SHP77 treated with DMSO at 0.1 percent for 48 hours (cell line): ENCODE measurements around the gene KRTAP10-12.
A peak's percentile ranks its signal among the peaks of the same experiment; 100 is the strongest.
"Not testable (repeated sequence)": the region's sequence is repeated elsewhere in the genome, so short reads cannot be mapped to it uniquely, and the experiment has no call there.

ENCODE experiments used
- DNase-seq: peaks from one replicate; lab custom pipeline; 2025; lab: John Stamatoyannopoulos, UW

KRTAP10-12 gene

DNA sequence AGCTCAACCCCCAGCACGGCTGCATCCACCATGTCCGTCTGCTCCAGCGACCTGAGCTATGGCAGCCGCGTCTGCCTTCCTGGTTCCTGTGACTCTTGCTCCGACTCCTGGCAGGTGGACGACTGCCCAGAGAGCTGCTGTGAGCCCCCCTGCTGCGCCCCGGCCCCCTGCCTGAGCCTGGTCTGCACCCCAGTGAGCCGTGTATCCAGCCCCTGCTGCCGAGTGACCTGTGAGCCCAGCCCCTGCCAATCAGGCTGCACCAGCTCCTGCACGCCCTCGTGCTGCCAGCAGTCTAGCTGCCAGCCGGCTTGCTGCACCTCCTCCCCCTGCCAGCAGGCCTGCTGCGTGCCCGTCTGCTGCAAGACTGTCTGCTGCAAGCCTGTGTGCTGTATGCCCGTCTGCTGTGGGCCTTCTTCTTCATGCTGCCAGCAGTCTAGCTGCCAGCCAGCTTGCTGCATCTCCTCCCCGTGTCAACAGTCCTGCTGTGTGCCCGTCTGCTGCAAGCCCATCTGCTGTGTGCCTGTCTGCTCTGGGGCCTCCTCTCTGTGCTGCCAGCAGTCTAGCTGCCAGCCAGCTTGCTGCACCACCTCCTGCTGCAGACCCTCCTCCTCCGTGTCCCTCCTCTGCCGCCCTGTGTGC, at the start of gene KRTAP10-12:
KRTAP10-12 (plus strand) TSS at position 1 of the 639 bp plus-strand sequence; CDS start at position 31, 30 bp downstream.
- not testable (repeated sequence) for DNase-seq

DNA sequence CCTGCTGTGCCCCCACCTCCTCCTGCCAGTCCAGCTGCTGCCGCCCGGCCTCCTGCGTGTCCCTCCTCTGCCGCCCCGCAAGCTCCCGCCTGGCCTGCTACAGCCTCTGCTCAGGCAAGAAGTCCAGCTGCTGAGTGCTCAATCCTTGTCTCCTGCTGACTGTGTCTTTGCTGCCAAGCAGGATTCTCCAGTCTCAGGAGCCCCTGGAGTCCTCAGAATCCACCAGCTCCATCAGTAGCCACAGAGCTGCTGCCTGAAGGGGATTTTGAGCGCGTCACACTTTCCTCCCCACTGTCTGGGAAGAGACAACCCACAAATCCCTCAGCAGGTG, 49.8 kb upstream of the KRTAP10-12 start:
- no peak for DNase-seq

GRCh38 chr21:44648557-44649311, 48.2 kb upstream of the KRTAP10-12 start:
- DNase-seq = no peak

- DNase-seq = no peak
These were observed 47.4 kb upstream of the KRTAP10-12 start for GRCh38 chr21:44649521-44650100.

GRCh38 chr21:44650265-44650972, 46.6 kb upstream of the KRTAP10-12 start:
- DNase-seq = no peak

DNA sequence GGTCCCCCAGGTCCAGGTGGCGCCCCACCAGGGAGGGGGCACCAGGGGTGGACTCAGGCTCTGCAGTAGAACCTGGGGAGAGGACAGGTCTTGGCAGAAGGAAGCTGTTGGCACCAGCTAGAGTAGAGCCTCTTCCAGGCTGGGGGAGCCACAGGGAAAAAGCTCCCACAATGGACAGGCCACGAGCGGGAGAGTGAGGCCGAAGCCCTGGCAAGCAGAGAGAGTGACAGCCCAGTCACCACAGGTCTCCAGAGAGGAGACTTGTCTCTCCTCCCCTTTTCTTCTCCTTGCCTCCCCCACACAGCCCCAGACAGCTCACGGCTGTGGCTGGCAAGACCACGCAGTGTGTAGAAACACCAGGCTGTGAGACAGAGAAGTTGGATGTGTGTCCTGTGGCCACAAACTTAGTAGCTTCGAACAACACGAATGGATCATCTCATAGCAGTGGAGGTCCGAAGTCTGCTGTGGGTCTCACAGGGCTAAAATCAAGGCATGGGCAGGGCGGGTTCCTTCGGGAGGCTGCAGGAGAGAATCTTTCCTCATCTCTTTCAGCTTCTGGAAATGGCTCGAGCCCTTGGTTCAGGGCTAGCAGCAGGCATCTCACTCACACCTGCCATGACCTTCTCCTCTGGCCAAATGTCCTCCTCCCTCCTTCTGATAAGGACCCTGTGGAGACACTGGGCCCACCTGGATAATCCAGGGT, 45.8 kb upstream of the KRTAP10-12 start:
- no peak for DNase-seq

GRCh38 chr21:44653123-44653522, 43.8 kb upstream of the KRTAP10-12 start:
- DNase-seq = no peak

- peak; percentile 5 for DNase-seq
These were observed 43.1 kb upstream of the KRTAP10-12 start for GRCh38 chr21:44653656-44654575.

- no peak for DNase-seq
These were observed 42.3 kb upstream of the KRTAP10-12 start, which contains the start of gene KRTAP12-4 for GRCh38 chr21:44654576-44655175. TSS of gene KRTAP12-4 (minus strand) at chr21:44654659. CDS start at chr21:44654614, 45 bp downstream.

GRCh38 chr21:44656868-44657267, 40.1 kb upstream of the KRTAP10-12 start:
- no peak for DNase-seq

DNA sequence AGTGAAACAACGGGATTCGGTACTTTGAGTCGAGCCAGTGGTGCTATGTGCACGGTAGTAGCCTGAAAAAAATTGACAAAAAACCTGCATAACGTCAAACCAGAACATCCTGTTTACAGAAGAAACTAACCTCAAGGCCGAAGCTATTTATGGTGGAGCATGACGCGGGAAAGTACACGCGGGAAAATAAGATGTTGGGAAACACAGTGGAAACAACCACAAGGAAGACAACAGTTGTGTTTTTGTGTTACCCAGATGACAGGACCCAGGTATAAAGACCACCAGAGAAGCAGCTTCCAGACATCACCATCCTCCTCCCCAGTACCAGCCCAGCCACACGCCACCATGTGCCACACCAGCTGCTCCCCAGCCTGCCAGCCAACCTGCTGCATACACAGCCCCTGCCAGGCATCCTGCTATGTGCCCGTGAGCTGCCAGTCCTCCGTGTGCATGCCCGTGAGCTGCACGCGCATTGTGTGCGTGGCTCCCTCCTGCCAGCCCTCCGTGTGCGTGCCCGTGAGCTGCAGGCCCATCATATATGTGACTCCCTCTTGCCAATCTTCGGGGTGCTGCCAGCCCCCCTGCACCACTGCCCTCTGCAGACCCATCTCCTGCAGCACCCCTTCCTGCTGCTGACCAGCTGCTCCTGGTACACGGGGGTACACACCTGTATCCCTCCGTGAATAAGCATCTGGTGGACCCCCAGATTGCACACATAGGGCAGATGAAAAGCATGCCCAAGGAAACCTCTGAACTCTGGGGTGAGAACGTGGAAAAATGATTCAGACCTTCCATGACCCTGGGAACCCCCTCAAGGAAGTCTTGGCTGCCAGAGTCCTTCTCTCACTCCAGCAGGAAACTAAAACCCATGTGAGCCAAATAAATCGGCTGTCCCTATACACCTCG, 39.1 kb upstream of the KRTAP10-12 start, which contains the start of gene KRTAP12-3:
KRTAP12-3 (plus strand) TSS at position 298 of the 906 bp plus-strand sequence; CDS start at position 346, 48 bp downstream.
- DNase-seq = no peak

DNA sequence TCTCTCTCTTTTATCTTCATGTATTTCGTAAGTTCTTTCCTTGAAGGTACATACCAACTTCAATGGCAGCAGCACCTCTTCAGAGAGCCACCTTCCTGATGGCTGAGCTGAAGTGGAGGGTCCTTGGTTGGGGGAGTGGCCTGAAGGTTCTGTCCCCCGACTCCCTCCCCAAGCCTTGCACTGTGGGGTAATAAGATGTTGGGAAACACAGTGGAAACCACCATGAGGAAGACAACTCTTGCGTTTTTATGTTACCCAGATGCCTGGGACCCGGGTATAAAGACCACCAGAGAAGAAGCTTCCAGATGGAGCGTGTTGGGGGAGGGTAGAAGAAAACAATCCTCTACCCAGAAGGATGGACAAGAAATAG, 38.4 kb upstream of the KRTAP10-12 start:
- no peak for DNase-seq

DNA sequence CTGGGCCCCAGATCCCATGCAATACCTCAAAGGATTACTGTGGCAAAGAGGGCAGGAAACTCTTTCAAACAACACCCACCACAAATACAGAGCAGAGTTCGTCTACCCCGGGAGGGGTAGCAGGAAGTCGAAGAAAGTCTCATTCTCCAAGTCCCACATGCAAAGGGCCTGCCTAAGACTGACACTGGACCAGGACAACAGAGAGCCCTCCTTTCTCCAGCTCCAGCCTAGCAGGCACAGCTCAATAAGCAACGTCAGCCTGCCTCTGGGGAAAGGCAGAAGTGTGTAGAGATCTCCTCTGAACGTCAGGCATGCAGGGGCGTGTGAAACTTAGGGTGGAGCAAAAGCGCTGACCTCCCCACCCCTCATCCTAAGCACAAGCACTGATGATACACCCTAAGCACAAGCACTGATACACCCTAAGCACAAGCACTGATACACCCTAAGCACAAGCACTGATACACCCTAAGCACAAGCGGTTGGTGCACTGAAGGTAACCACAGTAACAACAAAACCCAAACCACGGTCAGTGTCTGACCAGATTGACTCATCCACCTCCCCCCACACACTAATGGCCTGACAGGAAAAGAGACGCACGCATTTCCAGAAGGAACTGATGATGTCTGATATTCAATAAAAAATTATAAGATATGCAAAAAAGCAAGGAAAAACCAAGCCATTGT, 37.9 kb upstream of the KRTAP10-12 start:
- no peak for DNase-seq

DNA sequence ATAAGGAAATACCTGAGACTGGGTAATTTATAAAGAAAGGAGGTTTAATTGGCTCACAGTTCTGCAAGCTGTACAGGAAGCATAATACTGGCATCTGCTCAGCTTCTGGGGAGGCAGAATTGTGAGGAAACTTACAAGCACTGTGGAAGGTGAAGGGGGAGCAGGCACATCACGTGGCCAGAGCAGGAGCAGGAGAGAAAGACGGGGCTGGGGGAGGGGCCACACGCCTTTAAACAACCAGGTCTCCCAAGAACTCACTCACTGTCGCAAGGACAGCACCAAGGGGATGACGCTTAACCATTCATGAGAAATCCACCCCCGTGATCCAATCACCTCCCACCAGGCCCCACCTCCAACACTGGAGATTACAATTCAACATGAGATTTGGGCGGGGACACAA, 35.4 kb upstream of the KRTAP10-12 start:
- DNase-seq = not testable (repeated sequence)

- DNase-seq = no peak
These were observed 32.3 kb upstream of the KRTAP10-12 start for GRCh38 chr21:44664691-44665090.

DNA sequence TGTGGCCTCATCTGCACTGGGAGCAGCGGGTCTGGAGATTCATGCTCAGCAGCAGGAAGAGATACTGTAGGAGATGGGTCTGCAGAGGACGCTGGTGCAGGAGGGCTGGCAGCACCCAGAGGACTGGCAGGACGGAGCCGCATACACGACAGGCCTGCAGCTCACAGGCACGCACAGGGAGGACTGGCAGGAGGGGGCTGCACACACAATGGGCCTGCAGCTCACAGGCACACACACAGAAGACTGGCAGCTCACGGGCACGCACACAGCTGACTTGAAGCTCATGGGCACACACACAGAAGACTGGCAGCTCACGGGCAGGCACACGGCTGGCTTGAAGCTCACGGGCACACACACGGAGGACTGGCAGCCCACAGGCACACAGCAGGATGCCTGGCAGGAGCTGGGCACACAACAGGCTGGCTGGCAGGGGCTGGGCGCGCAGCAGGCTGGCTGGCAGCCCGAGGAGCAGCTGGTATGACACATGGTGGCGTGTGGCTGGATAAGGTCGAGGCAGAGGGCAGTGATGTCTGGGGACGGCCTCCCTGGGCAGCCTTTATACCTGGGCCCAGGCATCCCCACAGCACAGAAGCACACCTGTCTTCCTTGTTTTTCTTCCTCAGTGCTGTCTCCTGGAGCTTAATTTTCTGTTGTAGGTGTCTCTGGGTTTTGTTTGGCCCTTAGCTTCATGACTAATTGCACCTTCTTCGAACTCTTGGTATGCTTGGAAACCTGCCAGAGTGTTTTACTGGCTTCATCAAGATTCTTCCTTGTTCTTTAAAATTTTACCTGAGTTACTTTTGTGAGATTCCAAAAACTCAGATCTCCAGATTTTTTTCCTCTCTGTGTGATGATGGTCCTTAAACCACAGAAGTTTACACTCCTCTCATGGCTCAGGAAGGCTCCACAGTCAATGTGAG, 30.3 kb upstream of the KRTAP10-12 start, which contains the start of gene KRTAP12-2:
KRTAP12-2 (minus strand) TSS at position 527 of the 920 bp plus-strand sequence; CDS start at position 486, 41 bp downstream.
- DNase-seq = no peak

GRCh38 chr21:44667612-44668011, 29.4 kb upstream of the KRTAP10-12 start:
- DNase-seq = no peak
